Neural cell (in vitro differentiated cells): ENCODE measurements around the gene RFWD3. TPM values are rescaled to one million over a fixed set of nuclear protein-coding genes. Genes with fewer than 3 reads are reported as not detected.

Experiments
- H2AFZ ChIP-seq: fragments of 200-600, 300-800 bp; sonication (generic), shearing (Covaris generic); 2 replicates; pipeline ENCODE4 v1.6.0; 2014; ENCODE audit warnings: low read depth, mild to moderate bottlenecking, antibody characterized with exemption, low read length, moderate library complexity
- H3F3A ChIP-seq: fragments of 200-600 bp; shearing (Covaris generic); 2 replicates; pipeline ENCODE4 v1.6.1; 2016; ENCODE audit warnings: mild to moderate bottlenecking, moderate library complexity, mixed read lengths, antibody characterized with exemption, low read length; ENCODE audit not compliant: insufficient read depth, poor library complexity, severe bottlenecking
- H3K27ac ChIP-seq: fragments of 200-600, 300-800 bp; sonication (generic), shearing (Covaris generic); 2 replicates; pipeline ENCODE4 v1.5.1; 2014; ENCODE audit warnings: mild to moderate bottlenecking, low read length, moderate library complexity
- H3K27me3 ChIP-seq: fragments of 300-800, 200-600 bp; sonication (generic), shearing (Covaris generic); 2 replicates; pipeline ENCODE4 v1.6.0; 2014; ENCODE audit warnings: mild to moderate bottlenecking, low read depth, low read length, moderate library complexity; ENCODE audit not compliant: insufficient read depth
- H3K36me3 ChIP-seq: fragments of 300-800, 200-600 bp; sonication (generic), shearing (Covaris generic); 2 replicates; pipeline ENCODE4 v1.5.1; 2014; ENCODE audit warnings: mild to moderate bottlenecking, antibody characterized with exemption, low read length, moderate library complexity; ENCODE audit not compliant: insufficient read depth
- H3K4me2 ChIP-seq: fragments of 300-800, 200-600 bp; sonication (generic), shearing (Covaris generic); 2 replicates; pipeline ENCODE4 v1.6.0; 2014; ENCODE audit warnings: mild to moderate bottlenecking, low read length
- H3K4me3 ChIP-seq: fragments of 300-800, 200-600 bp; sonication (generic), shearing (Covaris generic); 2 replicates; pipeline ENCODE4 v1.5.1; 2014; ENCODE audit warnings: mild to moderate bottlenecking, low read length, moderate library complexity
- H3K79me2 ChIP-seq: fragments of 200-600 bp; shearing (Covaris generic); replicated peaks from 2 replicates; pipeline ENCODE4 v1.6.0; 2014; ENCODE audit warnings: mild to moderate bottlenecking, low read length, moderate library complexity; ENCODE audit not compliant: insufficient read depth
- H3K9ac ChIP-seq: fragments of 300-800, 200-600 bp; sonication (generic), shearing (Covaris generic); 2 replicates; pipeline ENCODE4 v1.6.1; 2016; ENCODE audit warnings: mild to moderate bottlenecking, low read length, mixed read lengths
- H3K9me2 ChIP-seq: fragments of 200-600 bp; shearing (Covaris generic); 2 replicates; pipeline ENCODE4 v1.6.1; 2016; ENCODE audit warnings: mild to moderate bottlenecking, low read length, mixed read lengths; ENCODE audit not compliant: insufficient read depth
- H3K9me3 ChIP-seq: fragments of 200-600, 300-800 bp; sonication (generic), shearing (Covaris generic); 2 replicates; pipeline ENCODE4 v1.6.1; 2016; ENCODE audit warnings: mild to moderate bottlenecking, mixed run types, low read length, moderate library complexity, mixed read lengths
- H4K20me1 ChIP-seq: fragments of 200-600 bp; shearing (Covaris generic); 2 replicates; pipeline ENCODE4 v1.6.1; 2016; ENCODE audit warnings: mild to moderate bottlenecking, mixed run types; ENCODE audit not compliant: insufficient read depth
- CTCF ChIP-seq: fragments of 450-650 bp; IDR thresholded peaks from 2 replicates; pipeline ENCODE4 v1.5.1; 2014; ENCODE audit warnings: antibody characterized with exemption, mild to moderate bottlenecking, moderate library complexity; ENCODE audit not compliant: poor library complexity, severe bottlenecking
- EP300 ChIP-seq: fragments of 450-650 bp; conservative IDR thresholded peaks from 2 replicates; pipeline ENCODE4 v1.6.1; 2014; ENCODE audit warnings: antibody characterized with exemption, mild to moderate bottlenecking, moderate library complexity; ENCODE audit not compliant: poor library complexity, severe bottlenecking
- EZH2 ChIP-seq: fragments of 200-600, 300-800 bp; shearing (Covaris generic), sonication (generic); IDR thresholded peaks from 2 replicates; pipeline ENCODE4 v1.6.1; 2014; ENCODE audit warnings: antibody characterized with exemption, low read length, borderline replicate concordance, mild to moderate bottlenecking; ENCODE audit not compliant: insufficient read depth, poor library complexity, severe bottlenecking
- MXI1 ChIP-seq: fragments of 450-650 bp; conservative IDR thresholded peaks from 2 replicates; pipeline ENCODE4 v1.6.1; 2014; ENCODE audit warnings: antibody characterized with exemption, mild to moderate bottlenecking; ENCODE audit not compliant: poor library complexity, severe bottlenecking
- POLR2AphosphoS5 ChIP-seq: IDR thresholded peaks from 2 replicates; pipeline ENCODE4 v1.6.1; 2012
- RAD21 ChIP-seq: fragments of 450-650 bp; conservative IDR thresholded peaks from 2 replicates; pipeline ENCODE4 v1.6.1; 2014; ENCODE audit warnings: antibody characterized with exemption, mild to moderate bottlenecking, moderate library complexity
- REST ChIP-seq: IDR thresholded peaks from 2 replicates; pipeline ENCODE4 v1.6.1; 2012; ENCODE audit warnings: borderline replicate concordance
- SMC3 ChIP-seq: fragments of 450-650 bp; conservative IDR thresholded peaks from 2 replicates; pipeline ENCODE4 v1.6.1; 2014; ENCODE audit warnings: antibody characterized with exemption, mild to moderate bottlenecking, moderate library complexity; ENCODE audit not compliant: poor library complexity
- TAF1 ChIP-seq: IDR thresholded peaks from 2 replicates; pipeline ENCODE4 v1.6.1; 2012; ENCODE audit warnings: low read depth
- polyA plus RNA-seq: library from polyadenylated mRNA; depleted of rRNA; stranded (reverse); fragments of >200 nt; gene quantifications from 2 replicates; pipeline ENCODE4 v1.2.3, GENCODE V29; 2014

The RFWD3 gene
- polyA plus RNA-seq, 1 donor from 2014 or later, result 10.7 TPM

GRCh38 chr16:74699666-74700065 lies 33.0 kb upstream of the RFWD3 start:
- Histone ChIP-seq H2AFZ (no peak overlapping the region), H3F3A (no peaks in the 10 kb centered on the region), H3K9ac (no peak overlapping the region), H3K36me3 (no peaks in the 10 kb centered on the region), H3K27me3 (peaks cover 16% of the 10 kb centered on the region), H3K9me3 (no peaks in the 10 kb centered on the region), H3K4me3 (no peak overlapping the region), H3K27ac (no peak overlapping the region), H3K4me2 (no peak overlapping the region), H4K20me1 (no peaks in the 10 kb centered on the region), H3K79me2 (no peaks in the 10 kb centered on the region), H3K9me2 (no peaks in the 10 kb centered on the region)
- TF ChIP-seq MXI1 (no peak), RAD21 (no peak), SMC3 (no peak), EZH2 (no peak), EP300 (no peak), TAF1 (no peak), CTCF (no peak), REST (no peak), POLR2AphosphoS5 (no peak)

GRCh38 chr16:74698222-74698621 lies 31.5 kb upstream of the RFWD3 start:
- Histone ChIP-seq H3K4me3 (no peak overlapping the region), H3K79me2 (no peaks in the 10 kb centered on the region), H2AFZ (no peak overlapping the region), H3F3A (no peaks in the 10 kb centered on the region), H3K27me3 (peaks cover 16% of the 10 kb centered on the region), H3K36me3 (no peaks in the 10 kb centered on the region), H3K4me2 (no peak overlapping the region), H3K9me3 (no peaks in the 10 kb centered on the region), H3K9ac (no peak overlapping the region), H4K20me1 (no peaks in the 10 kb centered on the region), H3K27ac (no peak overlapping the region), H3K9me2 (no peaks in the 10 kb centered on the region)
- TF ChIP-seq SMC3, result no peak
- no peak for TF ChIP-seq REST
- no peak for TF ChIP-seq EP300
- TF ChIP-seq TAF1, result no peak
- no peak for TF ChIP-seq RAD21
- no peak for TF ChIP-seq MXI1
- no peak for TF ChIP-seq EZH2
- no peak for TF ChIP-seq POLR2AphosphoS5
- no peak for TF ChIP-seq CTCF
